ENCODE measurements around the gene OR9A4.
"Not testable (repeated sequence)": the region's sequence is repeated elsewhere in the genome, so short reads cannot be mapped to it uniquely, and the experiment has no call there.

GRCh38 chr7:141899366-141899765 is 16.8 kb upstream of the OR9A4 start:
- not testable (repeated sequence) for TF ChIP-seq CTCF (IDR thresholded peaks at IDR 0.05 in 4 of 5, conservative IDR thresholded peaks at IDR 0.05 in 1 of 5); POLR2A (IDR thresholded peaks at IDR 0.05)

All from gastrocnemius medialis (tissue), 4 donors.